GM23248 (cell line): ENCODE measurements around the gene UBAC2. TPM values are rescaled to one million over a fixed set of nuclear protein-coding genes. Genes with fewer than 3 reads are reported as not detected.

Experiments used
- DNase-seq: peaks from one replicate; pipeline ENCODE4 v3.0.0-alpha.2; 2015
- H2AFZ ChIP-seq: fragments of 200-600 bp; sonication (generic); 2 replicates; pipeline ENCODE4 v1.6.1; 2016; ENCODE audit warnings: antibody characterized with exemption
- H3F3A ChIP-seq: fragments of 200-600 bp; sonication (generic); 2 replicates; pipeline ENCODE4 v1.6.1; 2016; ENCODE audit warnings: mild to moderate bottlenecking, antibody characterized with exemption, mixed run types; ENCODE audit not compliant: insufficient read depth
- H3K27ac ChIP-seq: fragments of 200-600 bp; sonication (generic); 2 replicates; pipeline ENCODE4 v1.5.1; 2016; ENCODE audit warnings: mild to moderate bottlenecking
- H3K27me3 ChIP-seq: fragments of 200-600 bp; sonication (generic); replicated peaks from 2 replicates; pipeline ENCODE4 v1.6.1; 2016; ENCODE audit warnings: mild to moderate bottlenecking; ENCODE audit not compliant: insufficient read depth
- H3K36me3 ChIP-seq: fragments of 200-600 bp; sonication (generic); 2 replicates; pipeline ENCODE4 v1.6.1; 2016; ENCODE audit warnings: low read depth, mild to moderate bottlenecking
- H3K4me1 ChIP-seq: fragments of 200-600 bp; sonication (generic); 2 replicates; pipeline ENCODE4 v1.6.1; 2016; ENCODE audit warnings: mild to moderate bottlenecking; ENCODE audit not compliant: insufficient read depth
- H3K4me2 ChIP-seq: fragments of 200-600 bp; sonication (generic); one replicate; pipeline ENCODE4 v1.6.1; 2016; ENCODE audit warnings: mild to moderate bottlenecking; ENCODE audit not compliant: unreplicated experiment
- H3K4me3 ChIP-seq: fragments of 200-600 bp; sonication (generic); 2 replicates; pipeline ENCODE4 v1.5.1; 2016; ENCODE audit warnings: mild to moderate bottlenecking
- H3K79me2 ChIP-seq: fragments of 200-600 bp; sonication (generic); 2 replicates; pipeline ENCODE4 v1.6.1; 2016; ENCODE audit warnings: mild to moderate bottlenecking; ENCODE audit not compliant: insufficient read depth
- H3K9ac ChIP-seq: fragments of 200-600 bp; sonication (generic); 2 replicates; pipeline ENCODE4 v1.6.1; 2016; ENCODE audit warnings: mild to moderate bottlenecking
- H3K9me2 ChIP-seq: fragments of 200-600 bp; sonication (generic); 2 replicates; pipeline ENCODE4 v1.6.1; 2016; ENCODE audit warnings: mixed run types, mild to moderate bottlenecking, moderate library complexity; ENCODE audit not compliant: insufficient read depth
- H3K9me3 ChIP-seq: fragments of 200-600 bp; sonication (generic); one replicate; pipeline ENCODE4 v1.6.1; 2017; ENCODE audit warnings: low read depth
- H4K20me1 ChIP-seq: fragments of 200-600 bp; sonication (generic); 2 replicates; pipeline ENCODE4 v1.6.0; 2016; ENCODE audit not compliant: insufficient read depth
- EZH2 ChIP-seq: fragments of 200-600 bp; sonication (generic); IDR thresholded peaks from 2 replicates; pipeline ENCODE4 v1.6.1; 2018; ENCODE audit warnings: antibody characterized with exemption, mild to moderate bottlenecking; ENCODE audit not compliant: insufficient read depth, poor library complexity, severe bottlenecking
- EZH2phosphoT487 ChIP-seq: fragments of 200-600 bp; sonication (generic); IDR thresholded peaks from 2 replicates; pipeline ENCODE4 v1.6.1; 2018; ENCODE audit warnings: antibody characterized with exemption, moderate library complexity, mild to moderate bottlenecking, low read depth; ENCODE audit not compliant: insufficient read depth
- WGBS, 2 experiments: methylation state at CpG; one replicate each; pipeline ENCODE4 v1.1.6; 2015 to 2017; ENCODE audit warnings: low lambda C conversion rate in 2 of 2, low coverage in 1 of 2; ENCODE audit errors: missing lambda C conversion rate in 2 of 2; 5-methylcytosine and 5-hydroxymethylcytosine counted together
- in situ Hi-C: fragments of 300-500 bp; cut with MboI; formaldehyde crosslinking; loops from 2 replicates; pipeline ENCODE4 v1.15.0; 2020
- polyA plus RNA-seq: library from polyadenylated mRNA; unstranded; fragments of >200 nt; fragmentation: Nextera tagmentation; extraction: Ambion mirVana; gene quantifications from 2 replicates; pipeline ENCODE4 v1.2.1, GENCODE V29; 2016
- total RNA-seq: library from RNA; depleted of rRNA; stranded (reverse); fragments of >200 nt; shearing (Covaris generic); gene quantifications from 2 replicates; pipeline ENCODE4 v1.2.3, GENCODE V29; 2014

Gene UBAC2
- total and polyA plus RNA-seq, 2 experiments from 2014 or later = 66.1 to 95.9 TPM

DNA sequence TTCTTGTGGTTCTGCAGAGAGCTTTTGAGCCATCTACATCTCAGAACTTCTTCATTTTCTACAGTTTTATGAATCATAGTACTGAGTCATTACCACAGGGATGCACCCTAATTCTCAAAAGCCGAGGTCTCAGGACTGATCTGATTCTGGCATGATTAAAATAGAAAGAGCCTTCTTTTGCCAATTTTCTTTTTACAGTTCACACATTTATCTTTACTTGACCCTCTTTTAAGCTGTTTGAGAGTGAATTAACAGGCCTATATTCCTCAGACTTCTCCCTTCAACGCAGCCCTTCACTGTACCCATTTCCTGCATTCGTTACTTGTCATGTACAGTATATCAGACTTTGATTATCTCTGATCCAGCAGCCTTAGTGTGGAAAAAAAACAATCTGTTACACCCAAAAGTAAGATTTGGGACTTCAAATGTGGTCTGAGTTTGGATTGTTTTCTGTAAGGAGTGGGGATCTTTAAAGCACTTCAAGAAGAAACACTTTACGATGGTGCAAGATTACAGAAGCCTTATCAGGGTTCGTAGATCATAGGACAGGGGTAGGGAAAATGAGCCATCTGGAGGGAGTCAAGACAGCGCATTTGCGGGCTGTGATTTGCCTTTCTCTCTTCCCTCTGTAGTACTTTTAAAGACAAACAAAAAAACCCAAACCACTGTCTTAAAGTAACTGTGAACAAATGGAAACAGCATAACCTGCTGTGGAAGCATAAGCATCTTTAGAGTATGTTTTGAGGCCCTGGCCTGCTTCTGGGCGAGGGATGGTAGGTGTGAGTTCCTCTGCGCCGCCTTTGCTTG, 121.8 kb downstream of the UBAC2 start:
- peak; percentile 91 for DNase-seq
- Histone ChIP-seq H4K20me1 (no peaks in the 10 kb centered on the region), H2AFZ (no peak overlapping the region), H3K4me1 (peaks cover 39% of the 10 kb centered on the region), H3K9ac (peak overlapping the region; percentile 55), H3K9me3 (no peaks in the 10 kb centered on the region), H3K4me2 (peak overlapping the region; percentile 63), H3K27me3 (no peaks in the 10 kb centered on the region), H3K27ac (peak overlapping the region; percentile 74), H3K9me2 (no peaks in the 10 kb centered on the region), H3K79me2 (no peaks in the 10 kb centered on the region), H3K36me3 (no peaks in the 10 kb centered on the region), H3F3A (peaks cover 33% of the 10 kb centered on the region), H3K4me3 (no peak overlapping the region)
- TF ChIP-seq EZH2 = no peak
- no peak for TF ChIP-seq EZH2phosphoT487
- in situ Hi-C loops = no loop called here
- WGBS, 2 experiments = 67 to 72% methylated on average over 10 of the region's 10 CpGs

- Histone ChIP-seq H2AFZ (no peak overlapping the region), H3K79me2 (no peaks in the 10 kb centered on the region), H3K9ac (no peak overlapping the region), H3K36me3 (no peaks in the 10 kb centered on the region), H3F3A (peaks cover 33% of the 10 kb centered on the region), H4K20me1 (no peaks in the 10 kb centered on the region), H3K27ac (no peak overlapping the region), H3K9me3 (no peaks in the 10 kb centered on the region), H3K4me1 (peaks cover 39% of the 10 kb centered on the region), H3K9me2 (no peaks in the 10 kb centered on the region), H3K4me2 (peak overlapping the region; percentile 3), H3K4me3 (no peak overlapping the region), H3K27me3 (no peaks in the 10 kb centered on the region)
- in situ Hi-C loops = no loop called here
- DNase-seq = peak; percentile 50
- TF ChIP-seq EZH2phosphoT487 (no peak), EZH2 (no peak)
- WGBS, 2 experiments = 75 to 83% methylated on average over 3 of the region's 3 CpGs
These were observed 122.8 kb downstream of the UBAC2 start for GRCh38 chr13:99323488-99323887.

DNA sequence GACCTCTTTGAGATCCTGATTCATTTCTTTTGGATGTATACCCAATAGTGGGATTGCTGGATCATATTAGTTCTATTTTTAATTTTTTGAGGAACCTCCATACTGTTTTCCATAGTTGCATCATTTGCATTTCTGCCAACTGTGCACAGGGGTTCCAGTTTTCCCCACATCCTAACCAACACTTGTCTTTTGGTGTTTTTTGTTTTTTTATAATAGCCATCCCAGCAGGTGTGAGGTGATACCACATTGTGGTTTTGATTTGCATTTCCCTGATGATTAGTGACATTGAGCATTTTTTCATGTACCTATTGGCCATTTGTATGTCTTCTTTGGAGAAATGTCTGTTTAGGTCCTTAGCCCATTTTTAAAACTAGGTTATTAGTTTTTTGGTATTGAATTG, 125.4 kb downstream of the UBAC2 start:
- Histone ChIP-seq H3K4me1 (peaks cover 28% of the 10 kb centered on the region), H3K9ac (no peak overlapping the region), H3K79me2 (no peaks in the 10 kb centered on the region), H3K27me3 (no peaks in the 10 kb centered on the region), H3K36me3 (peaks cover 6% of the 10 kb centered on the region; the same call in 1 of the 2 replicates), H2AFZ (no peak overlapping the region), H3F3A (peaks cover 22% of the 10 kb centered on the region), H3K4me2 (no peak overlapping the region), H3K27ac (no peak overlapping the region), H4K20me1 (no peaks in the 10 kb centered on the region), H3K4me3 (no peak overlapping the region), H3K9me3 (no peaks in the 10 kb centered on the region), H3K9me2 (no peaks in the 10 kb centered on the region)
- in situ Hi-C loops = no loop called here
- no peak for TF ChIP-seq EZH2
- no peak for TF ChIP-seq EZH2phosphoT487
- DNase-seq = no peak

- Histone ChIP-seq H3K4me3 (no peak overlapping the region), H3K27me3 (no peaks in the 10 kb centered on the region), H3K36me3 (peaks cover 6% of the 10 kb centered on the region; the same call in 1 of the 2 replicates), H3F3A (peaks cover 11% of the 10 kb centered on the region), H3K9ac (no peak overlapping the region), H4K20me1 (no peaks in the 10 kb centered on the region), H3K79me2 (no peaks in the 10 kb centered on the region), H3K9me3 (no peaks in the 10 kb centered on the region), H3K4me2 (no peak overlapping the region), H2AFZ (no peak overlapping the region), H3K27ac (no peak overlapping the region), H3K4me1 (peaks cover 17% of the 10 kb centered on the region), H3K9me2 (no peaks in the 10 kb centered on the region)
- TF ChIP-seq EZH2phosphoT487 (no peak), EZH2 (no peak)
- in situ Hi-C loops = no loop called here
- DNase-seq = no peak
- 88 to 95% methylated on average over 2 of the region's 2 CpGs for WGBS, 2 experiments
These were observed 126.5 kb downstream of the UBAC2 start for GRCh38 chr13:99327126-99327525.
